HG02870 (cell line): ENCODE data around the gene CRYGC.

Experiments used
- ATAC-seq: cut with Tn5 transposase; IDR thresholded peaks from one replicate; pipeline ENCODE4 v1.9.1; 2021; ENCODE audit warnings: mild to moderate bottlenecking, moderate library complexity; ENCODE audit not compliant: unreplicated experiment

The CRYGC gene

GRCh38 chr2:208129744-208130711 lies at the start of gene CRYGC:
TSS of gene CRYGC (minus strand) at chr2:208129828. CDS start at chr2:208129792, 36 bp downstream.
- no peak for ATAC-seq

- no peak for ATAC-seq
These were observed 49.5 kb upstream of the CRYGC start for GRCh38 chr2:208179028-208179609.

GRCh38 chr2:208175840-208176153 lies 46.2 kb upstream of the CRYGC start:
- no peak for ATAC-seq

GRCh38 chr2:208175069-208175839 lies 45.6 kb upstream of the CRYGC start:
- ATAC-seq: peak; percentile 98

- ATAC-seq: no peak
These were observed 44.5 kb upstream of the CRYGC start for GRCh38 chr2:208174144-208174543.

GRCh38 chr2:208172125-208172524 lies 42.5 kb upstream of the CRYGC start:
- no peak for ATAC-seq

GRCh38 chr2:208164951-208165755 lies 35.5 kb upstream of the CRYGC start:
- no peak for ATAC-seq

DNA sequence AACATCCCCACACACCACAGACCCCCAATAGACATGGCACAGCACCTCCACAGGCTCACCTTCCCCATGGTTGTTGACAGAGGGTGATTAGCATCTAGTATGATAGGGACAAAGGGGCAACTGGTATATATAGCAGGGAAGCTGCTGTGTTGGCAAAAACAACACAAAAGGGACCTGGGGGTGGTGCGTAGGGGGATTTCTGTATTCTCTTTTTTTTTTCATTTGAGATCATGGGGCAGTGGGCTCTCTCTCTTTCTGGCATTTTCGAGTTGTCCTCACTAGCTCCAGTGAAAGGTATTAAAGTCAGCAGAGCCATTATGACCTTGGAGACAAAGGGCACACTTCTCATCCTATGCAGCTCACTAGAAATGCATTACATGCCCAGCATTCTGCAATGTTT lies 33.9 kb upstream of the CRYGC start, which contains the start of gene CRYGA:
TSS of gene CRYGA (minus strand) at position 101 of the 400 bp plus-strand sequence. CDS start at position 68, 33 bp downstream.
- ATAC-seq: no peak

DNA sequence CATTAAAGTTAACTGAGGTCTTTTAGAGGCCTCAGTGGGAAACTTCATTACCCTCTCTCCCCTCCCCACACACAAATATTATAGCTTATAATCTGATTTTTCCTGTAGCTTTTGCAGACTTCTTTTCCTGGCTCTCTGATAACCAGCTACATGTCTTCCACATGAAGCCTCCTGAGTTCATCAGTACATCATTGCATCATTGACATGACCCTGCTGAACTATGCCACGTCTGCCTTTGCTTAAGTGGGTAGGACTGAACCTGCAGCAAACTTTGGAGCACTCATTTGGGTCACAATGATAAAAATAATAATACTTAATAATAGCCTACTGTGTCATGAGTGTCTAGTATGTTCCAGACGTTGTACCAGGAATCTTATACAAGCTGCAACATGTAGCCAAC lies 26.8 kb upstream of the CRYGC start:
- no peak for ATAC-seq

DNA sequence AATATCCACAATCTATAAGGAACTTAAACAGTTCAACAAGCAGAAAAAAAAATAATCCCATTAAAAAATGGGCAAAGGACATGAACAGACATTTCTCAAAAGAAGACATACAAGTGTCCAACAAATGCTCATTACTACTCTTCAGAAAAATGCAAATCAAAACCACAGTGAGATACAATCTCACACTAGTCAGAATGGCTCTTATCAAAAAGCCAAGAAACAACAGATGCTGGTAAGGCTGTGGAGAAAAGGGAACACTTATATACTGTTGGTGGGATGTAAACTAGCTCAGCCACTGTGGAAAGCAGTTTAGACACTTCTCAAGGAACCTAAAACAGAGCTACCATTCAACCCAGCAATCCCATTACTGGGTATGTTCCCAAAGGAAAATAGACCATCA lies 23.5 kb upstream of the CRYGC start:
- ATAC-seq: no peak

- ATAC-seq: no peak
These were observed 21.3 kb upstream of the CRYGC start for GRCh38 chr2:208150956-208151355.

- ATAC-seq: no peak
These were observed 20.5 kb upstream of the CRYGC start for GRCh38 chr2:208150094-208150493.

GRCh38 chr2:208148803-208149202 lies 19.2 kb upstream of the CRYGC start:
- no peak for ATAC-seq

GRCh38 chr2:208147759-208148158 lies 18.1 kb upstream of the CRYGC start:
- no peak for ATAC-seq

DNA sequence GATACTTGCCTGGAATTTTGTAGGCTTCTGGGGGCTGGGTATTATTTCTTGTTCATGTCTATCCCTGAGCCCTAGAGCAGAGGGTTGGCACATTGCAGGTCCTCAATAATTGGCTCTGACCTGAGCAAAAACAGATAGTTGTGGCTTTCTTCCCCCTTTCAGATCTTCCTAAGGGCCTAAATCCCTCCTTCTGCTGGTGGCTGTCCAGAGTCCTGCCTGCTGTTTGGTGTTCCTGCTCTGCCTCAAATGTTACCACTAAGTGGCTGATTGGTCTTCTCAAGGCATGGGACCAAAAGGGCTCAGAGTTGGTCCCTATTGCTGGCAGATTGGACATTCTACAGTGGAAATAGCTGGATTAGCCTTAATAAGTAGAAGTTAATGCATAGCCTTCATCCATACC lies 17.4 kb upstream of the CRYGC start:
- no peak for ATAC-seq

DNA sequence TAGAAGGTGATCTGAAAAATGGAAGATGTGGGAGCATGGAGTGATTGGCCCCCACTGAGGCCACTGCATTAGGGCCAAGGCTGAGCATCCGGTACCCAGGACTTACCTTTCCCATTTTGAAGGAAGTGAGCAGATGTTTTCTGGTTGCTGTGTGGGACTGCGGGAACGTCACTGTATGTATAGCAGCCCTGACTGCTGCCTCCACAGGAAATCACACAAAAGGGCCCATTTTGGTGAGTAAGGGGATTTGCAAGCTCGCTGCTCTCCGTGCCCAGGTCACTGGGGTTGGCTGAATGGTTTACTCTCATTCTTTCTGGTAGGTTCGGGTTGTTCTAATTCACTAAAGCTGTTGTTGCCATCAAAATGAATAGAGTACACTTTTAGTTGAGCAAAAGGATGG lies 16.4 kb upstream of the CRYGC start, which contains the start of gene CRYGB:
TSS of gene CRYGB (minus strand) at position 153 of the 400 bp plus-strand sequence. CDS start at position 115, 38 bp downstream.
- ATAC-seq: no peak

DNA sequence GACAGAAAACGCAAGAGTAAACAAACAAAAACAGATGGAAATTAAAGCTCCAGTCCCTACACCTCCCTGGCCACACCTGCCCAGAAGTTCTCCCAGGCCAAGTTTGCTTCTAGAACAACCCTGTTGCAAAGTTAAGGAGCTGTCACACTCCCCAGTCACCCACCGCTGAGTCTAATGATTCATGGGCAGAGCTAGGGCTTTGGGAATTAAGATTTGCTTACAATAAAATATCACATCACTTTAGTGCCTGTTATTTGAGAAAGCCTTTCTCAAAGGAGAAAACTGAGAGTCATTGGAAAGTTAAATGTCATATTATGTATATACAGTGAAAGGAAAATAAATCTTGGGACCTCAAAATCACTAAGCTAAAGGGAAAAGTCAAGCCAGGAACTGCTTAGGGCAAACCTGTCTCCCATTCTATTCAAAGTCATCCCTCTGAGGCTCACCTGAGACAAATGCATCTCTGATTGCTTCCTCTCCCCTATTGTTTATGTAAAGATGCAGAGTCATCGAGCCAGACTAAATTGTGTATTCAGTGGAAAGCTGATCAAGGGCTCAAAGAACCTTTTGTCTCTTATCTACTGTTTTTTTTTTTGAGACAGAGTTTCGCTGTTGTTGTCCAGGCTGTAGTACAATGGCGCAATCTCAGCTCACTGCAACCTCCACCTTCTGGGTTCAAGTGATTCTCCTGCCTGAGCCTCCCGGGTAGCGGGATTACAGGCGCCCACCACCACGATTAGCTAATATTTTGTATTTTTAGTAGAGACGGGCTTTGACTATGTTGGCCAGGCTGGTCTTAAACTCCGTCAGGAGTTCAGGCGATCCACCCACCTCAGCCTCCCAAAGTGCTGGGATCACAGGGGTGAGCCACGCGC lies 13.5 kb upstream of the CRYGC start:
- ATAC-seq: no peak

DNA sequence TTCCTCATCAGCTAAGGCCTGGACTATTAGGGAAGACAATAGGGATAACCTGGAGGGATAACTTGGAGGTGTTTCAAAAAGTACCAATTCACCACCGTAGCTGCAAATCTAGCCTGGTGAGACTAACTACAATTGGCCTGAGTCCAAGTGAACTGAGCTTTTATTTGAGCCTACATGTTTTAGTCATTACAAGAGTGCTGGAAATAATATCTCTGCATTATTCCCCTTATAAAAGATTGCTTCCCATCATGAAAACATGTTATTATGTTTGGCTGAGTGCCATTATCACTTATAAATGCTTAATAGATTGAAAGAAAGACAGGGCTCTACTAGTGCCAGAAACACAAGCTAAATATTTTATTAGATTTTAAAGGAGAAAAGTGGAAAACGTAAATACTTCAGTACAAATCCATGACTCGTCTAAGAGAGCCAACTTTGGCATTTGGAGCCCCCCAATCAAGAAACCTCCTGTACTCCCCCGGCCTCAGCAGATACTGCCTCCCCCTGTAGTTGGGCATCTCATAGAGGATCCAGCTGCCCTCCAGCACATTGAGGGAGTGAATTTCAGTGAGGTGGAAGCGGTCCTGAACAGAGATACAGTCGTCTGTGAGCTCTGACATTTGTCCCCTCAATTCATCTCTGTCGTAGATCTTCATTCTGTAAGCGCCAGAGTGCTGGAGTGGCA lies 12.8 kb upstream of the CRYGC start:
- ATAC-seq: no peak

GRCh38 chr2:208139447-208139846 lies 9.8 kb upstream of the CRYGC start:
- ATAC-seq: no peak
